ENCODE data around the gene AGBL2.

AGBL2 gene

DNA sequence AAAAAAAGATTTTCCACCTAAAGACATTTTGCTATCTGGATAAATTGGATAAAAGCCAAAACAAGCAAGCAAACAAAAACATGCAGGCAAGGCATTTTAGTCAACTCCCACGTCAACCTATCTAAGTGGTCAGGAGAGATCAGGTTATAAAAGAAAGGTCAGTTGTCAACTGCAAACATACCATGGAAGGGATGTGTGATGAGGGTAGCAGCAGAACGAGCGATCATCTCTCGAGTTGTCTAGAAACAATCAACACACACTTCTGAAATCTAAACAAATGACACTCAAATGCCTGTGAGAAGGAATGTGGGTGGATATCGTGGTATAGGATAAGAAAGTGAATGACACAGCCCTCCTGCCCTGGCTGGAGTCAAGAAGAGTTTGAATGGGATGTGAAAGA, 83.7 kb downstream of the AGBL2 start:
- no peak for DNase-seq (ENCODE audit: low spot score)

DNA sequence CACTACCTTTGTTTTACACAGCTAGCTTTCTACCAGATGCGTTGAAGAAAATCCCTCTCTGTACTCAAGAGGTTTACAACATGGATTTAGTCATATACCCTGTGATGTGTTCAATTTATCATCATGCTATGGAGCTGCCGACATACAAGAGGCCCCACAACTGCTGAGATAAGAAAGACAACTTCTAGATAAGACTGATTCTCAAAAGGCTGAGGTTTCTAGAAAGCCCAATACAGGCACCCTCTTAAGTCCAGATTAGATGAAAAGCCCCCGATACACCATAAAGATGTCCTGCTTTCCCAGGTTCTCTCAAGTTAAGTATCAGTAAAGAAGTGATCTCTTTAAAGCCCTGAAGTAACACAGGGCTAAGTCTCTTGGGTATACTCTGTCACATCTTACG, 87.1 kb downstream of the AGBL2 start:
- DNase-seq (ENCODE audit: low spot score): no peak

DNA sequence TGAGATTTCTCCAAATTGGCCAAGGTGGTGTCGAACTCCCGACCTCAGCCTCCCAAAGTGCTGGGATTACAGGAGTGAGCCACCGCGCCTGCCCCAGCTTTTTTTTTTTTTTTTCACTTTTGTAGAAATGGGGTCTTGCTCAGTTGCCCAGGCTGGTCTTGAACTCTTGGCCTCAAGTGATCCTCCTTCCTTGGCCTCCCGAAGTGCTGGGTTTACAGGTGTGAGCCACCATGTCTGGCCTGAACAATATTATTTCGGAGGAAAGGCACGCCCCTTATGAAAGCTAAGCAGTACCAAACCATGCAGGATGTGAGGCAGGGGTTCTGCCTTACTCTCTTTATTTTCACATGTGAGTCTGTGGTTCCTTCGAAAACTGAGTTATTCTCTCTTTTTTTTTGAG, 88.9 kb downstream of the AGBL2 start:
- DNase-seq (ENCODE audit: low spot score): no peak

DNA sequence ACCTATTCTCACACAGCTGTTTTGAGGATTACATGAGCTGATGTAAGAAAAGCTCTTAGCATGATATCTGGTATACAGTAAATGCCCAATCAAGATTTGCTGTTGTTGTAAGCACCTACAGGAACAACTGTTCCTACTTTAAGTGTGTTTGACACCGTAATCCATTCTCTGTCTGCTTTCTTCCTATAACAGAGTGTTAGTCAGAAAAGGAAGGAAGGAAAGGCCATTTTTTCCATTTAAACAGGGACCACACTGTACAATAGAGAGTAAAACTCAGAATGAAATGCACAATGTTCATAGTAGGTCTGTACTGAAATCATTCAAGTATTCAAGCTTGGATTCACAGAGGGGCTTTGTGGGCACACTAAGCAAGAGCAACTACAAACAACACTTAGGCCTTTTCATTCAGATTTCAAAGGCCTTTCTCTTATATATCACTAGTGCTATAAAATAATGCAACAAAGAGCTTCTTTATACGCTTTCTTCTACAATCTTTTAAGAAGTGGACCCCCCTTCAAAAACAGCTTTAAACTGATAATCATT, 94.3 kb downstream of the AGBL2 start:
- DNase-seq (ENCODE audit: low spot score): no peak

DNA sequence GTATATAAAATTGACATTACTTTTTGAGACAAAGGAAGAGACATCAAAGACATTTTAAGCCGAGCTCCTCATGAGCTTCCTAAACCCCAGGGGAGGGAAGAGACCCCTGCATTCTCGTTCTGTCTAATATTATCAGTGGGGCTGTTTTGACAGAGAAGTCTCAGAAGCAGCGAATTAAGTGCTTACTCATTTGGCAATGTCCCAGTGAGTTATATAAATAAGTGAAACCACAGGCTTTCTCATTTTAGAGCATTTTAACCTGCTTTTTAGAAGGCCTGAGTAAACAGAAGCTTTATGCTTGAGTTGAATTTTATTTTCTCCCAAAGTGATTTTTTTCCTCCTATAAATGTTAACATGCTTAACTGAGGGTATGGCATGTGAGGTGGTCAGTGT, 97.8 kb downstream of the AGBL2 start:
- DNase-seq (ENCODE audit: low spot score): no peak

DNA sequence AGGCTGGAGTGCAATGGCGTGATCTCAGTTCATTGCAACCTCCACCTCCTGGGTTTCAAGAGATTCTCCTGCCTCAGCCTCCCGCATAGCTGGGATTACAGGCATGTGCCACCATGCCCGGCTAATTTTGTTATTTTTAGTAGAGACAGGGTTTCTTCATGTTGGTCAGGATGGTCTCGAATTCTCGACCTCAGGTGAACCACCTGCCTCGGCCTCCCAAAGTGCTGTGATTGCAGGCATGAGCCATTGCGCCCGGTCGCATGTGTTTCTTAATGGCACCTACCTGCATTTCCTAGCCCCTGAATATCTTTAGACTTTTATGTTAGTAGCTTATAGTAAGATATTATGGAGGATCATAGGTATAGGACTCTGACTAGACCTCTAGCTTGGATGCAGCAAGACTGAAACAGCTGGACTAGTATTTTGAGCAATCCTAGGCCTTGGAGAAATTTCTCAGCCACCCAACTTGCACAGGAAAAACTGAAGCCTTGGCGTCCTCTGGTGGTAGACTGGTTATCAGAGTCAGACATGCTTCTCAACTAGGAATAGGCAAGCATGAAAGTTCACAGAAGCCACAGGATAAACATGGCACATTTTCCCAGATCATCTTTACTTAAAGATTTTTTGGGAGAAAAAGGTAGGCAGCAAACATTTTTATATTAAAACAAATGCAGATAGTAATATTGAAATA, 98.3 kb downstream of the AGBL2 start:
- DNase-seq (ENCODE audit: low spot score): peak; percentile 42

DNA sequence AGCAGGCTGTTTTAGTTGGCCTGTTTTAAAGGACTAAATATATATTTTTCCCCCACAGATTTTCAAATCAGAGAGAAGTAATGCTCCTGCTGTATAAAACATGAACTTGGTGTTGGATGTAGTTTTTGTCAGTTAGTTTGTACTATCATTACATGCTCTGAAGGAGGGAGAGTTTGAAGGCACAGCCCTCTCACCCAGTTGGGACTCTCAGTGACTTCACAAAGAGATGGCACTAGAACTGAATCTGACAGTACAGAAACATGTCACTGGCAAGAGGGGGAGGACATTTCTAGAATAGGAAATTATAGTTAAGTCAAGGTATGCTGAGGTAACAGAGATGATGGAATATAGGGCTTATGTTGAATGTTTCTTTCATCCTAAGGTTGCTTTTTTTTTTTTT, 99.9 kb downstream of the AGBL2 start:
- DNase-seq (ENCODE audit: low spot score): no peak

DNA sequence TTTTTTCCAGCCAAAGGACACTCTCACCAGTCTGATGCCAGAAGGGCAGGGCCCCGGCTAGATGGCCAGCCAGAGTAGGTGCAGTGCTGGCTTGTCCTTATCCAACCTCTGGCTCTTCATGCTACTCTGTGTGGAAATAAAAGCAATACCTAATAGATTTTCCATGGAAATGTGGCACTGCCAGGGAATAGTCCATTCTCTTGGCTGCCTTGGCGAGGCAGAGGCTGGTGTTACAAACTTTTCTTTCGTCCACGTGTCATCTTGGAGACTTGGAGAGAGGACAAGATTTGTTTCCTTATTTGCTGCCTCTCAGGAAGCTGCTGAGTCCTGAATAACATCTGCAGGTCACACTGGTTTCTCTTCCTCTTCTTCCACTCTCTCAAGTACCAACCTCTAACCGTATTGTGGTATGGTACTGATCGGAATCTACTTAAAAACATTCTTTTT, 103.8 kb downstream of the AGBL2 start:
- DNase-seq (ENCODE audit: low spot score): no peak

DNA sequence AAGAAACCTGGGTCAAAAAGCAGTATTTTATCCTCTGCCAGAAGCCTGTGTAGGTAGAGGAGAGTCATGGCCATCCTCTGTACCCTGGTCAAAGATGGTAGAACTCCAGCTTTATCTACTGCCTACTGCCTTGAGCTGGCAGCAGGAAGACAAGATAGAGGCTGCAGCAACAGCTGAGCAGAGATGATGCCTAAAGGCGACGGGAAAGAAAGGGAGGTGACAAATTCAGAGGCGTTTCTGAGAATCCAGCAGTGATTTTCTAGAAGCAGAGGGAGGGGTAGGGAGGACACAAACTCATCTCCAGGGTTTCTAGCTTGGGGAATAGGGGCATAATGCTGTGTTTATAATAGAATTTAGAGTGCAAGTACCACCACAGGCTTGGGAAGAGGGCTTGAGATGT, 105.5 kb downstream of the AGBL2 start:
- no peak for DNase-seq (ENCODE audit: low spot score)
